Measurements from ENCODE around the gene C1RL.

DNA sequence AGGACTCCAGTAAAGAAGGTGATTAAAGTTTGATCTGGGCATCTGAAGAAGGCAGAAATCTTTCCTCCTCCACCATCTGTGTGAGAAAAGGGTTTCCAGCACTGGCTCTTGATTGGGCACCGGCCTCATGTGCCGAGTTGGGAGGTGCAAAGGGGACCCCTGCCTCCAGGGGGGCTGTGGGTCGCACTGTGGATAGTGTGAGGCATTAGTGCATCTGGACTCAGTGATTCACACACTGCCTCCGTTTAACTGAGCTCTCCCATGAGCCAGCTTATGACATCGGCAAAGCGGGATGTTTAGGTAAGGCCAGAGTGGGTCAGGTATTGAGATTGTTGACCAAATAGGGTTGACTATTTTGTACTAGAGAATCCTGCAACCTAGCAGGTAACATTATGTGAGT, 39.6 kb downstream of the C1RL start:
- TF ChIP-seq EZH2 (IDR thresholded peaks at IDR 0.05; ENCODE audit: insufficient read depth, low read length), result no peak
- TF ChIP-seq, protein P1, sequence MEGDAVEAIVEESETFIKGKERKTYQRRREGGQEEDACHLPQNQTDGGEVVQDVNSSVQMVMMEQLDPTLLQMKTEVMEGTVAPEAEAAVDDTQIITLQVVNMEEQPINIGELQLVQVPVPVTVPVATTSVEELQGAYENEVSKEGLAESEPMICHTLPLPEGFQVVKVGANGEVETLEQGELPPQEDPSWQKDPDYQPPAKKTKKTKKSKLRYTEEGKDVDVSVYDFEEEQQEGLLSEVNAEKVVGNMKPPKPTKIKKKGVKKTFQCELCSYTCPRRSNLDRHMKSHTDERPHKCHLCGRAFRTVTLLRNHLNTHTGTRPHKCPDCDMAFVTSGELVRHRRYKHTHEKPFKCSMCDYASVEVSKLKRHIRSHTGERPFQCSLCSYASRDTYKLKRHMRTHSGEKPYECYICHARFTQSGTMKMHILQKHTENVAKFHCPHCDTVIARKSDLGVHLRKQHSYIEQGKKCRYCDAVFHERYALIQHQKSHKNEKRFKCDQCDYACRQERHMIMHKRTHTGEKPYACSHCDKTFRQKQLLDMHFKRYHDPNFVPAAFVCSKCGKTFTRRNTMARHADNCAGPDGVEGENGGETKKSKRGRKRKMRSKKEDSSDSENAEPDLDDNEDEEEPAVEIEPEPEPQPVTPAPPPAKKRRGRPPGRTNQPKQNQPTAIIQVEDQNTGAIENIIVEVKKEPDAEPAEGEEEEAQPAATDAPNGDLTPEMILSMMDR (IDR thresholded peaks at IDR 0.05; ENCODE audit: insufficient read depth, low read depth, low read length), result no peak

Measured in astrocyte (in vitro differentiated cells and primary cell).